IMR-90 (cell line): ENCODE results near the gene CREBL2.
"Not testable (repeated sequence)": the region's sequence is repeated elsewhere in the genome, so short reads cannot be mapped to it uniquely, and the experiment has no call there.

Experiments used
- BHLHE40 ChIP-seq: fragments of 150-350 bp; IDR thresholded peaks from 2 replicates; pipeline ENCODE4 v1.6.1; 2016; ENCODE audit warnings: mild to moderate bottlenecking, low read depth, low read length
- CEBPB ChIP-seq: IDR thresholded peaks from 2 replicates; pipeline ENCODE4 v1.6.1; 2012; ENCODE audit warnings: low read depth, low read length, improper control_type of control experiment
- CHD1 ChIP-seq: IDR thresholded peaks from 2 replicates; pipeline ENCODE4 v1.6.1; 2012; ENCODE audit warnings: low read depth, low read length, improper control_type of control experiment
- MAFK ChIP-seq: IDR thresholded peaks from 2 replicates; pipeline ENCODE4 v1.6.1; 2012; ENCODE audit warnings: low read depth, low read length, improper control_type of control experiment
- MAZ ChIP-seq: IDR thresholded peaks from 2 replicates; pipeline ENCODE4 v1.6.1; 2012; ENCODE audit warnings: low read depth, mild to moderate bottlenecking, low read length, improper control_type of control experiment, moderate library complexity, borderline replicate concordance
- MXI1 ChIP-seq: IDR thresholded peaks from 2 replicates; pipeline ENCODE4 v1.6.1; 2012; ENCODE audit warnings: low read depth, mild to moderate bottlenecking, low read length, moderate library complexity, borderline replicate concordance
- POLR2A ChIP-seq: IDR thresholded peaks from 2 replicates; pipeline ENCODE4 v1.6.1; 2012; ENCODE audit warnings: mild to moderate bottlenecking, low read depth, low read length
- RAD21 ChIP-seq: IDR thresholded peaks from 2 replicates; pipeline ENCODE4 v1.6.1; 2012; ENCODE audit warnings: low read length, improper control_type of control experiment
- RCOR1 ChIP-seq: IDR thresholded peaks from 2 replicates; pipeline ENCODE4 v1.6.1; 2012; ENCODE audit warnings: mild to moderate bottlenecking, low read length, improper control_type of control experiment; ENCODE audit not compliant: insufficient replicate concordance
- RFX5 ChIP-seq: IDR thresholded peaks from 2 replicates; pipeline ENCODE4 v1.8.0; 2012; ENCODE audit warnings: low read depth, mild to moderate bottlenecking, low read length, moderate library complexity
- SMC3 ChIP-seq: fragments of 150-350 bp; IDR thresholded peaks from 2 replicates; pipeline ENCODE4 v1.6.1; 2016; ENCODE audit warnings: low read depth, mild to moderate bottlenecking, antibody characterized with exemption, low read length, moderate library complexity
- TF ChIP-seq, protein P1 (sequence below): conservative IDR thresholded peaks from 2 replicates; pipeline ENCODE4 v1.5.1; 2012; ENCODE audit warnings: mild to moderate bottlenecking, low read depth, low read length, improper control_type of control experiment
- TF ChIP-seq, protein P2 (sequence below): fragments of 150-350 bp; IDR thresholded peaks from 2 replicates; pipeline ENCODE4 v1.6.1; 2016; ENCODE audit warnings: low read depth, mild to moderate bottlenecking, low read length, moderate library complexity, borderline replicate concordance
- TF ChIP-seq, protein P3 (sequence below): fragments of 150-350 bp; IDR thresholded peaks from 2 replicates; pipeline ENCODE4 v1.6.1; 2017; ENCODE audit warnings: mild to moderate bottlenecking, antibody characterized with exemption, low read length, low read depth

DNA sequence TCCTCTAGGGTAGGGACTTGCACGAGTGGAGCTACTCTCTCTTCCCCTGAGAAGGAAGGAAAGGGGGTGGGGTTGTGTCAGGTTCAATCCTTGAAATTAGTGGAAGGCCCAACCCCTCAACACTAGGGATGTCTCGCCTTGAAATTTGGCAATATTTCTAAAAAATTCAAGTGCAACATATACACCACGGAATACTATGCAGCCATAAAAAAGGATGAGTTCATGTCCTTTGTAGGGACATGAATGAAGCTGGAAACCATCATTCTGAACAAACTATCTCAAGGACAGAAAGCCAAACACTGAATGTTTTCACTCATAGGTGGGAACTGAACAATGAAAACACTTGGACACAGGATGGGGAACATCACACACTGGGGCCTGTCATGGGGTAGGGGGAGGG is 15.1 kb upstream of the CREBL2 start:
- TF ChIP-seq, protein P1, sequence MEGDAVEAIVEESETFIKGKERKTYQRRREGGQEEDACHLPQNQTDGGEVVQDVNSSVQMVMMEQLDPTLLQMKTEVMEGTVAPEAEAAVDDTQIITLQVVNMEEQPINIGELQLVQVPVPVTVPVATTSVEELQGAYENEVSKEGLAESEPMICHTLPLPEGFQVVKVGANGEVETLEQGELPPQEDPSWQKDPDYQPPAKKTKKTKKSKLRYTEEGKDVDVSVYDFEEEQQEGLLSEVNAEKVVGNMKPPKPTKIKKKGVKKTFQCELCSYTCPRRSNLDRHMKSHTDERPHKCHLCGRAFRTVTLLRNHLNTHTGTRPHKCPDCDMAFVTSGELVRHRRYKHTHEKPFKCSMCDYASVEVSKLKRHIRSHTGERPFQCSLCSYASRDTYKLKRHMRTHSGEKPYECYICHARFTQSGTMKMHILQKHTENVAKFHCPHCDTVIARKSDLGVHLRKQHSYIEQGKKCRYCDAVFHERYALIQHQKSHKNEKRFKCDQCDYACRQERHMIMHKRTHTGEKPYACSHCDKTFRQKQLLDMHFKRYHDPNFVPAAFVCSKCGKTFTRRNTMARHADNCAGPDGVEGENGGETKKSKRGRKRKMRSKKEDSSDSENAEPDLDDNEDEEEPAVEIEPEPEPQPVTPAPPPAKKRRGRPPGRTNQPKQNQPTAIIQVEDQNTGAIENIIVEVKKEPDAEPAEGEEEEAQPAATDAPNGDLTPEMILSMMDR = not testable (repeated sequence)
- not testable (repeated sequence) for TF ChIP-seq POLR2A, MXI1, SMC3, BHLHE40, RAD21, RCOR1, RFX5, CHD1, CEBPB, MAZ, MAFK
- TF ChIP-seq, protein P2, sequence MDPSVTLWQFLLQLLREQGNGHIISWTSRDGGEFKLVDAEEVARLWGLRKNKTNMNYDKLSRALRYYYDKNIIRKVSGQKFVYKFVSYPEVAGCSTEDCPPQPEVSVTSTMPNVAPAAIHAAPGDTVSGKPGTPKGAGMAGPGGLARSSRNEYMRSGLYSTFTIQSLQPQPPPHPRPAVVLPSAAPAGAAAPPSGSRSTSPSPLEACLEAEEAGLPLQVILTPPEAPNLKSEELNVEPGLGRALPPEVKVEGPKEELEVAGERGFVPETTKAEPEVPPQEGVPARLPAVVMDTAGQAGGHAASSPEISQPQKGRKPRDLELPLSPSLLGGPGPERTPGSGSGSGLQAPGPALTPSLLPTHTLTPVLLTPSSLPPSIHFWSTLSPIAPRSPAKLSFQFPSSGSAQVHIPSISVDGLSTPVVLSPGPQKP = not testable (repeated sequence)
- TF ChIP-seq, protein P3, sequence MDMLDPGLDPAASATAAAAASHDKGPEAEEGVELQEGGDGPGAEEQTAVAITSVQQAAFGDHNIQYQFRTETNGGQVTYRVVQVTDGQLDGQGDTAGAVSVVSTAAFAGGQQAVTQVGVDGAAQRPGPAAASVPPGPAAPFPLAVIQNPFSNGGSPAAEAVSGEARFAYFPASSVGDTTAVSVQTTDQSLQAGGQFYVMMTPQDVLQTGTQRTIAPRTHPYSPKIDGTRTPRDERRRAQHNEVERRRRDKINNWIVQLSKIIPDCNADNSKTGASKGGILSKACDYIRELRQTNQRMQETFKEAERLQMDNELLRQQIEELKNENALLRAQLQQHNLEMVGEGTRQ = not testable (repeated sequence)
